Measurements from ENCODE around the gene MCTP2. TPM values are rescaled to one million over a fixed set of nuclear protein-coding genes. Genes with fewer than 3 reads are reported as not detected.

MCTP2 gene
- total RNA-seq, 2 donors from 2014 or later = 49.9 to 119 TPM

- Mint-ChIP-seq H3K27ac (peak overlapping the region; percentile 78), H3K4me3 (no peak overlapping the region), H3K9me3 (no peaks in the 10 kb centered on the region), H3K36me3 (ENCODE audit: insufficient read depth in 2 of 2) (peaks cover 7 to 12% of the 10 kb centered on the region in 2 donors), H3K4me1 (ENCODE audit: low read depth) (peaks cover 5% of the 10 kb centered on the region), H3K27me3 (ENCODE audit: low read depth) (no peaks in the 10 kb centered on the region)
- no peak for ATAC-seq (replicated peaks in 1 of 2)
- no peak for DNase-seq
These were observed 131.2 kb downstream of the MCTP2 start for GRCh38 chr15:94362385-94363092.

- no peak for ATAC-seq (replicated peaks in 1 of 2)
- Mint-ChIP-seq H3K4me3 (no peak overlapping the region), H3K27me3 (ENCODE audit: low read depth) (no peaks in the 10 kb centered on the region), H3K36me3 (ENCODE audit: insufficient read depth in 2 of 2) (peaks cover 7 to 14% of the 10 kb centered on the region in 2 donors), H3K9me3 (no peaks in the 10 kb centered on the region), H3K4me1 (ENCODE audit: low read depth) (peaks cover 5% of the 10 kb centered on the region), H3K27ac (no peak overlapping the region)
- no peak for DNase-seq
These were observed 132.0 kb downstream of the MCTP2 start for GRCh38 chr15:94363382-94363781.

- Mint-ChIP-seq H3K36me3 (ENCODE audit: insufficient read depth in 2 of 2) (peaks cover 8 to 10% of the 10 kb centered on the region in 2 donors), H3K27me3 (ENCODE audit: low read depth) (no peaks in the 10 kb centered on the region), H3K27ac (no peak overlapping the region), H3K4me3 (no peak overlapping the region), H3K9me3 (no peaks in the 10 kb centered on the region), H3K4me1 (ENCODE audit: low read depth) (no peaks in the 10 kb centered on the region)
- ATAC-seq (replicated peaks in 1 of 2) (no peak), DNase-seq (no peak)
These were observed 135.4 kb downstream of the MCTP2 start for GRCh38 chr15:94366781-94367180.

- Mint-ChIP-seq H3K4me3 (no peak overlapping the region), H3K27me3 (ENCODE audit: low read depth) (no peaks in the 10 kb centered on the region), H3K4me1 (ENCODE audit: low read depth) (no peaks in the 10 kb centered on the region), H3K36me3 (ENCODE audit: insufficient read depth in 2 of 2) (peaks cover 8 to 12% of the 10 kb centered on the region in 2 donors), H3K9me3 (no peaks in the 10 kb centered on the region), H3K27ac (peak overlapping the region; percentile 69)
- ATAC-seq (replicated peaks in 1 of 2) (no peak), DNase-seq (no peak)
These were observed 136.6 kb downstream of the MCTP2 start for GRCh38 chr15:94367726-94368535.

- Mint-ChIP-seq H3K9me3 (no peaks in the 10 kb centered on the region), H3K36me3 (ENCODE audit: insufficient read depth in 2 of 2) (peaks cover 6 to 12% of the 10 kb centered on the region in 2 donors), H3K4me1 (ENCODE audit: low read depth) (no peaks in the 10 kb centered on the region), H3K4me3 (no peak overlapping the region), H3K27ac (no peak overlapping the region), H3K27me3 (ENCODE audit: low read depth) (no peaks in the 10 kb centered on the region)
- DNase-seq = no peak
- ATAC-seq (replicated peaks in 1 of 2) = no peak
These were observed 139.0 kb downstream of the MCTP2 start for GRCh38 chr15:94370206-94370935.

- Mint-ChIP-seq H3K4me3 (no peak overlapping the region), H3K9me3 (no peaks in the 10 kb centered on the region), H3K27ac (no peak overlapping the region), H3K36me3 (ENCODE audit: insufficient read depth in 2 of 2) (peaks cover 6 to 12% of the 10 kb centered on the region in 2 donors), H3K27me3 (ENCODE audit: low read depth) (no peaks in the 10 kb centered on the region), H3K4me1 (ENCODE audit: low read depth) (no peaks in the 10 kb centered on the region)
- DNase-seq (no peak), ATAC-seq (replicated peaks in 1 of 2) (no peak)
These were observed 139.6 kb downstream of the MCTP2 start for GRCh38 chr15:94370936-94371285.

- ATAC-seq (replicated peaks in 1 of 2) (no peak), DNase-seq (no peak)
- Mint-ChIP-seq H3K27ac (no peak overlapping the region), H3K27me3 (ENCODE audit: low read depth) (no peaks in the 10 kb centered on the region), H3K36me3 (ENCODE audit: insufficient read depth in 2 of 2) (peaks cover 10% of the 10 kb centered on the region in 2 donors), H3K4me1 (ENCODE audit: low read depth) (no peaks in the 10 kb centered on the region), H3K4me3 (no peak overlapping the region), H3K9me3 (no peaks in the 10 kb centered on the region)
These were observed 141.5 kb downstream of the MCTP2 start for GRCh38 chr15:94372821-94373220.

GRCh38 chr15:94375997-94376396 is 144.6 kb downstream of the MCTP2 start:
- DNase-seq (no peak), ATAC-seq (replicated peaks in 1 of 2) (no peak)
- no peaks in the 10 kb centered on the region for H3K9me3 Mint-ChIP-seq
- H3K4me1 Mint-ChIP-seq (ENCODE audit: low read depth) = no peaks in the 10 kb centered on the region
- no peak overlapping the region for H3K4me3 Mint-ChIP-seq
- H3K27me3 Mint-ChIP-seq (ENCODE audit: low read depth) = no peaks in the 10 kb centered on the region
- no peak overlapping the region for H3K27ac Mint-ChIP-seq
- peaks cover 4 to 14% of the 10 kb centered on the region in 2 donors for H3K36me3 Mint-ChIP-seq (ENCODE audit: insufficient read depth in 2 of 2)

- no peak for DNase-seq
- Mint-ChIP-seq H3K4me3 (no peak overlapping the region), H3K27ac (no peak overlapping the region), H3K36me3 (ENCODE audit: insufficient read depth in 2 of 2) (peaks cover 4 to 18% of the 10 kb centered on the region in 2 donors), H3K4me1 (ENCODE audit: low read depth) (no peaks in the 10 kb centered on the region), H3K27me3 (ENCODE audit: low read depth) (no peaks in the 10 kb centered on the region), H3K9me3 (no peaks in the 10 kb centered on the region)
- ATAC-seq (replicated peaks in 1 of 2) = no peak
These were observed 148.6 kb downstream of the MCTP2 start for GRCh38 chr15:94379986-94380385.

GRCh38 chr15:94380798-94381197 is 149.4 kb downstream of the MCTP2 start:
- H3K27me3 Mint-ChIP-seq (ENCODE audit: low read depth) = no peaks in the 10 kb centered on the region
- no peaks in the 10 kb centered on the region for H3K4me1 Mint-ChIP-seq (ENCODE audit: low read depth)
- H3K36me3 Mint-ChIP-seq (ENCODE audit: insufficient read depth in 2 of 2) = peaks cover 4 to 18% of the 10 kb centered on the region in 2 donors
- no peak overlapping the region for H3K4me3 Mint-ChIP-seq
- ATAC-seq (replicated peaks in 1 of 2) = no peak
- no peaks in the 10 kb centered on the region for H3K9me3 Mint-ChIP-seq
- no peak overlapping the region for H3K27ac Mint-ChIP-seq
- DNase-seq = no peak

- DNase-seq (no peak), ATAC-seq (replicated peaks in 1 of 2) (no peak)
- Mint-ChIP-seq H3K4me1 (ENCODE audit: low read depth) (no peaks in the 10 kb centered on the region), H3K9me3 (no peaks in the 10 kb centered on the region), H3K4me3 (no peak overlapping the region), H3K27ac (no peak overlapping the region), H3K36me3 (ENCODE audit: insufficient read depth in 2 of 2) (peaks cover 4 to 17% of the 10 kb centered on the region in 2 donors), H3K27me3 (ENCODE audit: low read depth) (no peaks in the 10 kb centered on the region)
These were observed 150.0 kb downstream of the MCTP2 start for GRCh38 chr15:94381384-94381783.

- H3K9me3 Mint-ChIP-seq = no peaks in the 10 kb centered on the region
- H3K36me3 Mint-ChIP-seq (ENCODE audit: insufficient read depth in 2 of 2) = peaks cover 0 to 17% of the 10 kb centered on the region in 2 donors
- no peak overlapping the region for H3K4me3 Mint-ChIP-seq
- DNase-seq = no peak
- no peaks in the 10 kb centered on the region for H3K27me3 Mint-ChIP-seq (ENCODE audit: low read depth)
- no peak overlapping the region for H3K27ac Mint-ChIP-seq
- H3K4me1 Mint-ChIP-seq (ENCODE audit: low read depth) = peaks cover 13% of the 10 kb centered on the region
- ATAC-seq (replicated peaks in 1 of 2) = no peak
These were observed 151.7 kb downstream of the MCTP2 start for GRCh38 chr15:94383041-94383440.

- Mint-ChIP-seq H3K4me1 (ENCODE audit: low read depth) (peaks cover 13% of the 10 kb centered on the region), H3K4me3 (no peak overlapping the region), H3K36me3 (ENCODE audit: insufficient read depth in 2 of 2) (peaks cover 0 to 17% of the 10 kb centered on the region in 2 donors), H3K27me3 (ENCODE audit: low read depth) (no peaks in the 10 kb centered on the region), H3K27ac (no peak overlapping the region), H3K9me3 (no peaks in the 10 kb centered on the region)
- no peak for DNase-seq
- no peak for ATAC-seq (replicated peaks in 1 of 2)
These were observed 152.3 kb downstream of the MCTP2 start for GRCh38 chr15:94383706-94384105.
